ENCODE results near the gene KCNB1. TPM values are rescaled to one million over a fixed set of nuclear protein-coding genes. Genes with fewer than 3 reads are reported as not detected.

KCNB1 gene
- total RNA-seq, 1 experiment from 2014 or later = 0.05 TPM

GRCh38 chr20:49361862-49362660 lies 120.4 kb downstream of the KCNB1 start:
- DNase-seq (ENCODE audit: low read depth, low spot score) = no peak
- in situ Hi-C loops (cut with HindIII; ENCODE audit: low pct_unique_long_range_greater_than_20kb, low sequenced_read_pairs) = no loop called here

GRCh38 chr20:49360242-49360968 lies 122.1 kb downstream of the KCNB1 start:
- in situ Hi-C loops (cut with HindIII; ENCODE audit: low pct_unique_long_range_greater_than_20kb, low sequenced_read_pairs) = no loop called here
- no peak for DNase-seq (ENCODE audit: low read depth, low spot score)

GRCh38 chr20:49356676-49357075 lies 125.8 kb downstream of the KCNB1 start:
- in situ Hi-C loops (cut with HindIII; ENCODE audit: low pct_unique_long_range_greater_than_20kb, low sequenced_read_pairs) = no loop called here

GRCh38 chr20:49354673-49355072 lies 127.8 kb downstream of the KCNB1 start:
- in situ Hi-C loops (cut with HindIII; ENCODE audit: low pct_unique_long_range_greater_than_20kb, low sequenced_read_pairs) = no loop called here

More at GRCh38 chr20:49356676-49357075, 125.8 kb downstream of the KCNB1 start:
- DNase-seq (ENCODE audit: low read depth, low spot score) = no peak

GRCh38 chr20:49353348-49353747 lies 129.1 kb downstream of the KCNB1 start:
- in situ Hi-C loops (cut with HindIII; ENCODE audit: low pct_unique_long_range_greater_than_20kb, low sequenced_read_pairs) = no loop called here
- DNase-seq (ENCODE audit: low read depth, low spot score) = no peak

More at GRCh38 chr20:49354673-49355072, 127.8 kb downstream of the KCNB1 start:
- no peak for DNase-seq (ENCODE audit: low read depth, low spot score)

GRCh38 chr20:49352751-49353150 lies 129.7 kb downstream of the KCNB1 start:
- in situ Hi-C loops (cut with HindIII; ENCODE audit: low pct_unique_long_range_greater_than_20kb, low sequenced_read_pairs) = no loop called here
- no peak for DNase-seq (ENCODE audit: low read depth, low spot score)

GRCh38 chr20:49351775-49352174 lies 130.7 kb downstream of the KCNB1 start:
- DNase-seq (ENCODE audit: low read depth, low spot score) = no peak
- in situ Hi-C loops (cut with HindIII; ENCODE audit: low pct_unique_long_range_greater_than_20kb, low sequenced_read_pairs) = no loop called here

- in situ Hi-C loops (cut with HindIII; ENCODE audit: low pct_unique_long_range_greater_than_20kb, low sequenced_read_pairs) = no loop called here
- no peak for DNase-seq (ENCODE audit: low read depth, low spot score)
These were observed 132.7 kb downstream of the KCNB1 start for GRCh38 chr20:49349694-49350252.

- DNase-seq (ENCODE audit: low read depth, low spot score) = no peak
- in situ Hi-C loops (cut with HindIII; ENCODE audit: low pct_unique_long_range_greater_than_20kb, low sequenced_read_pairs) = no loop called here
These were observed 133.4 kb downstream of the KCNB1 start for GRCh38 chr20:49349078-49349477.

- no peak for DNase-seq (ENCODE audit: low read depth, low spot score)
- in situ Hi-C loops (cut with HindIII; ENCODE audit: low pct_unique_long_range_greater_than_20kb, low sequenced_read_pairs) = no loop called here
These were observed 133.9 kb downstream of the KCNB1 start for GRCh38 chr20:49348563-49348962.

- in situ Hi-C loops (cut with HindIII; ENCODE audit: low pct_unique_long_range_greater_than_20kb, low sequenced_read_pairs) = no loop called here
- no peak for DNase-seq (ENCODE audit: low read depth, low spot score)
These were observed 135.3 kb downstream of the KCNB1 start for GRCh38 chr20:49347156-49347555.

GRCh38 chr20:49346682-49347081 lies 135.8 kb downstream of the KCNB1 start:
- DNase-seq (ENCODE audit: low read depth, low spot score) = no peak
- in situ Hi-C loops (cut with HindIII; ENCODE audit: low pct_unique_long_range_greater_than_20kb, low sequenced_read_pairs) = no loop called here

GRCh38 chr20:49345524-49345923 lies 136.9 kb downstream of the KCNB1 start:
- DNase-seq (ENCODE audit: low read depth, low spot score) = no peak
- in situ Hi-C loops (cut with HindIII; ENCODE audit: low pct_unique_long_range_greater_than_20kb, low sequenced_read_pairs) = no loop called here

GRCh38 chr20:49344975-49345374 lies 137.5 kb downstream of the KCNB1 start:
- DNase-seq (ENCODE audit: low read depth, low spot score) = no peak

GRCh38 chr20:49344140-49344539 lies 138.3 kb downstream of the KCNB1 start:
- in situ Hi-C loops (cut with HindIII; ENCODE audit: low pct_unique_long_range_greater_than_20kb, low sequenced_read_pairs) = no loop called here
- no peak for DNase-seq (ENCODE audit: low read depth, low spot score)

More at GRCh38 chr20:49344975-49345374, 137.5 kb downstream of the KCNB1 start:
- in situ Hi-C loops (cut with HindIII; ENCODE audit: low pct_unique_long_range_greater_than_20kb, low sequenced_read_pairs) = no loop called here

GRCh38 chr20:49343246-49343645 lies 139.2 kb downstream of the KCNB1 start:
- in situ Hi-C loops (cut with HindIII; ENCODE audit: low pct_unique_long_range_greater_than_20kb, low sequenced_read_pairs) = no loop called here
- no peak for DNase-seq (ENCODE audit: low read depth, low spot score)

- in situ Hi-C loops (cut with HindIII; ENCODE audit: low pct_unique_long_range_greater_than_20kb, low sequenced_read_pairs) = no loop called here
- DNase-seq (ENCODE audit: low read depth, low spot score) = no peak
These were observed 142.1 kb downstream of the KCNB1 start for GRCh38 chr20:49340161-49340966.

GRCh38 chr20:49339123-49339522 lies 143.3 kb downstream of the KCNB1 start:
- in situ Hi-C loops (cut with HindIII; ENCODE audit: low pct_unique_long_range_greater_than_20kb, low sequenced_read_pairs) = no loop called here
- DNase-seq (ENCODE audit: low read depth, low spot score) = no peak

All from SK-MEL-5 (cell line).